B cell (primary cell): Measurements from ENCODE around the gene ALDH3B1. TPM values are rescaled to one million over a fixed set of nuclear protein-coding genes. Genes with fewer than 3 reads are reported as not detected.
A peak's percentile ranks its signal among the peaks of the same experiment; 100 is the strongest.

Experiments used
- ATAC-seq: fragments of 200-7000 bp; cut with Tn5 transposase; one replicate; pipeline ENCODE4 v1.10.0; 2021; ENCODE audit warnings: low read depth, mild to moderate bottlenecking, moderate number of reproducible peaks, moderate library complexity
- CTCF ChIA-PET: fragments of 350-600 bp; sonication (Branson Sonifier 250); formaldehyde crosslinking; loops from one replicate; lab custom pipeline; 2021; ENCODE audit warnings: antibody characterized with exemption, inconsistent platforms; lab: Charles Lee
- POLR2A ChIA-PET: fragments of 350-600 bp; sonication (Branson Sonifier 250); formaldehyde crosslinking; loops from one replicate; lab custom pipeline; 2021; ENCODE audit warnings: antibody characterized with exemption; lab: Charles Lee
- DNase-seq: peaks from one replicate; pipeline ENCODE4 v3.0.0; 2013
- H2AFZ ChIP-seq: 2 replicates; pipeline ENCODE4 v1.6.1; 2012; ENCODE audit warnings: mild to moderate bottlenecking, low read depth, low read length; ENCODE audit not compliant: insufficient read depth, poor library complexity, severe bottlenecking
- H3K27ac ChIP-seq, 2 donors: 1 replicate in 1 of 2; 2 replicates in 1 of 2; pipeline ENCODE4 v1.5.1; 2012 to 2013; ENCODE audit warnings: low read length in 2 of 2, mild to moderate bottlenecking in 2 of 2, moderate library complexity in 1 of 2
- H3K27me3 ChIP-seq, 4 experiments: fragments of 200-600 bp in 1 of 4; sonication (generic) in 1 of 4; replicated peaks in 1 of 4; 1 replicate in 2 of 4; 2 replicates in 2 of 4; pipeline versions ENCODE4 v1.6.1 to v1.7.0; 2013 to 2016; ENCODE audit warnings: low read length in 3 of 4, mild to moderate bottlenecking in 2 of 4, mixed read lengths in 1 of 4, moderate library complexity in 1 of 4; ENCODE audit not compliant: insufficient read depth in 4 of 4, control insufficient read depth in 3 of 4; ENCODE audit errors: control extremely low read depth in 1 of 4
- H3K36me3 ChIP-seq, 2 experiments: replicated peaks in 1 of 2; 1 replicate in 1 of 2; 2 replicates in 1 of 2; pipeline versions ENCODE4 v1.6.1 to v1.7.1; 2013; ENCODE audit warnings: low read length in 1 of 2; ENCODE audit not compliant: insufficient read depth in 2 of 2, control insufficient read depth in 1 of 2; ENCODE audit errors: control extremely low read depth in 1 of 2, extremely low read depth in 1 of 2
- H3K4me1 ChIP-seq, 2 donors: fragments of 200-600 bp in 1 of 2; sonication (generic) in 1 of 2; 1 replicate in 1 of 2; 2 replicates in 1 of 2; pipeline versions ENCODE4 v1.5.1 to v1.6.1; 2013 to 2017; ENCODE audit warnings: low read length in 2 of 2; ENCODE audit not compliant: control insufficient read depth in 2 of 2, insufficient read depth in 2 of 2
- H3K4me2 ChIP-seq: replicated peaks from 2 replicates; pipeline ENCODE3; 2012; ENCODE audit warnings: mild to moderate bottlenecking, low read depth, low read length; ENCODE audit not compliant: poor library complexity, severe bottlenecking
- H3K4me3 ChIP-seq, 5 experiments: fragments of 200-600 bp in 1 of 5; sonication (generic) in 1 of 5; 1 replicate in 3 of 5; 2 replicates in 2 of 5; pipeline versions ENCODE4 v1.5.1 to v1.7.0; 2011 to 2016; ENCODE audit warnings: low read length in 4 of 5, mild to moderate bottlenecking in 4 of 5, low read depth in 2 of 5, control low read depth in 1 of 5, moderate library complexity in 1 of 5; ENCODE audit not compliant: insufficient read depth in 1 of 5; ENCODE audit errors: control extremely low read depth in 1 of 5, extremely low read depth in 1 of 5
- H3K79me2 ChIP-seq: fragments of 200-600 bp; sonication (generic); one replicate; pipeline ENCODE4 v1.6.0; 2016; ENCODE audit warnings: low read length; ENCODE audit not compliant: control insufficient read depth, insufficient read depth
- H3K9ac ChIP-seq: fragments of 200-600 bp; sonication (generic); 2 replicates; pipeline ENCODE4 v1.6.1; 2017; ENCODE audit warnings: mild to moderate bottlenecking, low read length, moderate library complexity
- H3K9me3 ChIP-seq, 3 donors: one replicate each; pipeline versions ENCODE4 v1.6.1 to v1.7.1; 2013; ENCODE audit warnings: low read length in 2 of 3; ENCODE audit not compliant: control insufficient read depth in 2 of 3, insufficient read depth in 1 of 3; ENCODE audit errors: control extremely low read depth in 1 of 3
- H4K20me1 ChIP-seq: 2 replicates; pipeline ENCODE4 v1.6.0; 2012; ENCODE audit warnings: mild to moderate bottlenecking, low read length; ENCODE audit not compliant: insufficient read depth, control insufficient read depth, poor library complexity, severe bottlenecking
- H3K27ac Mint-ChIP-seq: one replicate; pipeline ENCODE4 v1.8.0; 2021; ENCODE audit warnings: mixed read lengths
- H3K27me3 Mint-ChIP-seq: one replicate; pipeline ENCODE4 v1.8.0; 2021; ENCODE audit warnings: mixed read lengths
- H3K4me1 Mint-ChIP-seq: one replicate; pipeline ENCODE4 v1.8.0; 2021; ENCODE audit warnings: mixed read lengths
- H3K4me3 Mint-ChIP-seq: one replicate; pipeline ENCODE4 v1.8.0; 2021; ENCODE audit warnings: mixed read lengths
- H3K9me3 Mint-ChIP-seq: one replicate; pipeline ENCODE4 v1.8.0; 2022; ENCODE audit warnings: mixed read lengths; ENCODE audit not compliant: insufficient read depth
- CTCF ChIP-seq: fragments of 200-600 bp; IDR thresholded peaks from one replicate; pipeline ENCODE4 v1.8.0; 2022; ENCODE audit warnings: antibody characterized with exemption, mild to moderate bottlenecking
- EZH2 ChIP-seq: IDR thresholded peaks from 2 replicates; pipeline ENCODE4 v1.6.1; 2012; ENCODE audit warnings: borderline replicate concordance, low read depth, mild to moderate bottlenecking, moderate library complexity, low read length; ENCODE audit not compliant: insufficient read depth, poor library complexity, severe bottlenecking
- WGBS: methylation state at CpG from one replicate; pipeline ENCODE4 v1.1.5; 2013; ENCODE audit warnings: missing lambda C conversion rate; ENCODE audit not compliant: insufficient coverage; 5-methylcytosine and 5-hydroxymethylcytosine counted together
- intact Hi-C: fragments of 100-400 bp; cut with micrococcal nuclease; formaldehyde crosslinking; loops from one replicate; pipeline ENCODE4 v1.10.0; 2022
- polyA plus RNA-seq: library from polyadenylated mRNA; depleted of rRNA; stranded (reverse); fragments of >200 nt; gene quantifications from 2 replicates; pipeline ENCODE4 v1.2.3, GENCODE V29; 2012
- total RNA-seq, 2 donors: library from RNA; stranded (reverse); fragments of 120-200 nt in 1 of 2; gene quantifications; 1 replicate in 1 of 2; 2 replicates in 1 of 2; pipeline versions ENCODE4 v1.2.3 to v1.2.4, GENCODE V29; 2013 to 2022

ALDH3B1 gene
- total and polyA plus RNA-seq, 2 donors (not counting 1 experiment from before 2014, with no cell fraction given): 0.81 TPM

GRCh38 chr11:68031144-68031464, 21.0 kb downstream of the ALDH3B1 start:
- CTCF ChIA-PET: interaction anchor here (1.0 kb wide), 1 partner anchor 21 kb away, joined by 3 read pairs; the partner anchor contains the start of gene ALDH3B1
- peak overlapping the region; percentile 90 for H2AFZ ChIP-seq
- no peaks in the 10 kb centered on the region for H3K27me3 ChIP-seq
- WGBS: 19% methylated on average over 9 of the region's 10 CpGs
- H3K27ac Mint-ChIP-seq: peak overlapping the region; percentile 94
- ATAC-seq (no peak), DNase-seq (no peak)
- peak overlapping the region; percentile 100 for H3K4me3 Mint-ChIP-seq
- peak overlapping the region; percentile 74 for H3K9ac ChIP-seq
- H3K4me1 Mint-ChIP-seq: peaks cover 21% of the 10 kb centered on the region
- H3K9me3 ChIP-seq: no peaks in the 10 kb centered on the region
- H3K9me3 Mint-ChIP-seq: no peaks in the 10 kb centered on the region
- intact Hi-C loops: loop anchor here (5.0 to 10.0 kb wide), 3 partner anchors 184 to 434 kb away; partner anchors contain the start of genes C11orf24, KMT5B and PPP6R3
- H3K27ac ChIP-seq: peak overlapping the region; percentile 57 to 78
- peaks cover 21% of the 10 kb centered on the region for H3K79me2 ChIP-seq
- H3K4me2 ChIP-seq: peak overlapping the region; percentile 99
- peaks cover 0 to 17% of the 10 kb centered on the region in 2 experiments for H3K36me3 ChIP-seq
- H3K4me1 ChIP-seq: peaks cover 12 to 20% of the 10 kb centered on the region in 2 donors
- no peak for TF ChIP-seq EZH2
- TF ChIP-seq CTCF: no peak
- H3K27me3 Mint-ChIP-seq: no peaks in the 10 kb centered on the region
- H3K4me3 ChIP-seq: peak overlapping the region; percentile 1 to 90 (median 81)
- peaks cover 12% of the 10 kb centered on the region for H4K20me1 ChIP-seq
- POLR2A ChIA-PET: interaction anchor here (2.2 kb wide), 1 partner anchor 8 kb away, joined by 15 read pairs; the partner anchor contains the start of gene TCIRG1

GRCh38 chr11:68032003-68032402, 21.9 kb downstream of the ALDH3B1 start:
- Mint-ChIP-seq H3K9me3 (no peaks in the 10 kb centered on the region), H3K4me1 (peaks cover 24% of the 10 kb centered on the region), H3K4me3 (peak overlapping the region; percentile 100), H3K27ac (peak overlapping the region; percentile 46), H3K27me3 (no peaks in the 10 kb centered on the region)
- no peaks in the 10 kb centered on the region for H3K9me3 ChIP-seq
- intact Hi-C loops: loop anchor here (5.0 to 10.0 kb wide), 3 partner anchors 183 to 433 kb away; partner anchors contain the start of genes C11orf24, KMT5B and PPP6R3
- WGBS: 93% methylated on average over 5 of the region's 9 CpGs
- TF ChIP-seq CTCF (no peak), EZH2 (no peak)
- no peak overlapping the region for H3K27ac ChIP-seq
- no peak overlapping the region for H2AFZ ChIP-seq
- DNase-seq (no peak), ATAC-seq (no peak)
- peaks cover 12% of the 10 kb centered on the region for H4K20me1 ChIP-seq
- H3K4me1 ChIP-seq: peaks cover 17 to 29% of the 10 kb centered on the region in 2 donors
- no peak overlapping the region for H3K9ac ChIP-seq
- no peaks in the 10 kb centered on the region for H3K27me3 ChIP-seq
- CTCF ChIA-PET: no interaction called here
- H3K79me2 ChIP-seq: peaks cover 21% of the 10 kb centered on the region
- no peak overlapping the region for H3K4me3 ChIP-seq
- H3K36me3 ChIP-seq: peaks cover 0 to 17% of the 10 kb centered on the region in 2 experiments
- POLR2A ChIA-PET: no interaction called here
- H3K4me2 ChIP-seq: no peak overlapping the region
